B cell (primary cell): Measurements from ENCODE around the gene ETFB.

ENCODE experiments used
- CTCF ChIP-seq: fragments of 200-600 bp; IDR thresholded peaks from one replicate; pipeline ENCODE4 v1.8.0; 2022; ENCODE audit warnings: antibody characterized with exemption, mild to moderate bottlenecking
- EZH2 ChIP-seq: IDR thresholded peaks from 2 replicates; pipeline ENCODE4 v1.6.1; 2012; ENCODE audit warnings: borderline replicate concordance, low read depth, mild to moderate bottlenecking, moderate library complexity, low read length; ENCODE audit not compliant: insufficient read depth, poor library complexity, severe bottlenecking

DNA sequence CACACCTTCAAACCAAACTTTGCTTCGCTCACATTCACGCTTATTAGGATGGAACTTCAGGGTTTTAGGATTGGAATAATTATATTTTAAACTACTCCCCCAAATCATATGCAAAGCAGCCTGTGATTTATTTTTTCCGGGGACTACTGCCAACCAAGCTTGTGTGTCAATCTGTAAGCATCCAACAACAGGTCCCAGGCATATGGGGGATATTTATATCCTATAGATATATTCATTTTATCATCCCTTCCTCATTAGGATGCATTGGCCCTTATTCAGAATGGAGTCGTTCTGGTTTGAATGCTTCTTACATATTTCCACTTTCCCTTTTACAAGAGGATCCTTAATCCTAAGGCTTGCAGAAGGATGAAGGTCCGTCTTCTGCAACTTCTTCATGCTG is 33.0 kb upstream of the ETFB start:
- no peak for TF ChIP-seq CTCF
- TF ChIP-seq EZH2 = no peak
